HepG2 (cell line): ENCODE results near the gene EIF4G3.

Experiments used
- DR1 ChIP-seq: sonication (generic); formaldehyde crosslinking; IDR thresholded peaks from 2 replicates; pipeline ENCODE4 v1.8.0; 2021; ENCODE audit warnings: mild to moderate bottlenecking, missing genetic modification reagents, inconsistent platforms
- RELA ChIP-seq: sonication (generic); formaldehyde crosslinking; IDR thresholded peaks from 2 replicates; pipeline ENCODE4 v1.4.0; 2020; ENCODE audit warnings: missing genetic modification reagents
- TCF7L2 ChIP-seq: IDR thresholded peaks from 2 replicates; pipeline ENCODE4 v1.6.1; 2011; ENCODE audit warnings: mild to moderate bottlenecking, low read depth, low read length, moderate library complexity
- ZNF274 ChIP-seq: sonication (generic); formaldehyde crosslinking; IDR thresholded peaks from 2 replicates; pipeline ENCODE4 v1.5.1; 2020; ENCODE audit warnings: mild to moderate bottlenecking, missing genetic modification reagents
- ZNF501 ChIP-seq: sonication (generic); formaldehyde crosslinking; IDR thresholded peaks from 2 replicates; pipeline ENCODE4 v1.5.1; 2020; ENCODE audit warnings: mild to moderate bottlenecking, moderate library complexity, missing genetic modification reagents
- ZNF546 ChIP-seq: sonication (generic); formaldehyde crosslinking; conservative IDR thresholded peaks from 2 replicates; pipeline ENCODE4 v1.8.1; 2023; ENCODE audit warnings: mild to moderate bottlenecking, missing genetic modification reagents
- ZNF792 ChIP-seq: IDR thresholded peaks from 2 replicates; pipeline ENCODE4 v1.6.1; 2016
- TF ChIP-seq, protein P1 (sequence below): sonication (generic); formaldehyde crosslinking; IDR thresholded peaks from 2 replicates; pipeline ENCODE4 v1.5.0; 2020; ENCODE audit warnings: mild to moderate bottlenecking, missing genetic modification reagents, moderate library complexity
- TF ChIP-seq, protein P2 (sequence below): sonication (generic); formaldehyde crosslinking; IDR thresholded peaks from 2 replicates; pipeline ENCODE4 v1.4.0; 2020; ENCODE audit warnings: mild to moderate bottlenecking, missing genetic modification reagents

- TF ChIP-seq, protein P1, sequence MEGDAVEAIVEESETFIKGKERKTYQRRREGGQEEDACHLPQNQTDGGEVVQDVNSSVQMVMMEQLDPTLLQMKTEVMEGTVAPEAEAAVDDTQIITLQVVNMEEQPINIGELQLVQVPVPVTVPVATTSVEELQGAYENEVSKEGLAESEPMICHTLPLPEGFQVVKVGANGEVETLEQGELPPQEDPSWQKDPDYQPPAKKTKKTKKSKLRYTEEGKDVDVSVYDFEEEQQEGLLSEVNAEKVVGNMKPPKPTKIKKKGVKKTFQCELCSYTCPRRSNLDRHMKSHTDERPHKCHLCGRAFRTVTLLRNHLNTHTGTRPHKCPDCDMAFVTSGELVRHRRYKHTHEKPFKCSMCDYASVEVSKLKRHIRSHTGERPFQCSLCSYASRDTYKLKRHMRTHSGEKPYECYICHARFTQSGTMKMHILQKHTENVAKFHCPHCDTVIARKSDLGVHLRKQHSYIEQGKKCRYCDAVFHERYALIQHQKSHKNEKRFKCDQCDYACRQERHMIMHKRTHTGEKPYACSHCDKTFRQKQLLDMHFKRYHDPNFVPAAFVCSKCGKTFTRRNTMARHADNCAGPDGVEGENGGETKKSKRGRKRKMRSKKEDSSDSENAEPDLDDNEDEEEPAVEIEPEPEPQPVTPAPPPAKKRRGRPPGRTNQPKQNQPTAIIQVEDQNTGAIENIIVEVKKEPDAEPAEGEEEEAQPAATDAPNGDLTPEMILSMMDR (CRISPR knock-in tag): no peak
- no peak for TF ChIP-seq ZNF501
- no peak for TF ChIP-seq TCF7L2
- no peak for TF ChIP-seq DR1 (CRISPR knock-in tag)
- no peak for TF ChIP-seq ZNF792 (CRISPR knock-in tag)
- no peak for TF ChIP-seq RELA (CRISPR knock-in tag)
- TF ChIP-seq, protein P2, sequence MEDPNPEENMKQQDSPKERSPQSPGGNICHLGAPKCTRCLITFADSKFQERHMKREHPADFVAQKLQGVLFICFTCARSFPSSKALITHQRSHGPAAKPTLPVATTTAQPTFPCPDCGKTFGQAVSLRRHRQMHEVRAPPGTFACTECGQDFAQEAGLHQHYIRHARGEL (CRISPR knock-in tag): no peak
- no peak for TF ChIP-seq ZNF546 (CRISPR knock-in tag)
- no peak for TF ChIP-seq ZNF274 (CRISPR knock-in tag)
Measured at GRCh38 chr1:20840731-20841130, 336.0 kb downstream of the EIF4G3 start.
